Measurements from ENCODE around the gene AXIN2.
"Not testable (repeated sequence)": the region's sequence is repeated elsewhere in the genome, so short reads cannot be mapped to it uniquely, and the experiment has no call there.

Gene AXIN2

DNA sequence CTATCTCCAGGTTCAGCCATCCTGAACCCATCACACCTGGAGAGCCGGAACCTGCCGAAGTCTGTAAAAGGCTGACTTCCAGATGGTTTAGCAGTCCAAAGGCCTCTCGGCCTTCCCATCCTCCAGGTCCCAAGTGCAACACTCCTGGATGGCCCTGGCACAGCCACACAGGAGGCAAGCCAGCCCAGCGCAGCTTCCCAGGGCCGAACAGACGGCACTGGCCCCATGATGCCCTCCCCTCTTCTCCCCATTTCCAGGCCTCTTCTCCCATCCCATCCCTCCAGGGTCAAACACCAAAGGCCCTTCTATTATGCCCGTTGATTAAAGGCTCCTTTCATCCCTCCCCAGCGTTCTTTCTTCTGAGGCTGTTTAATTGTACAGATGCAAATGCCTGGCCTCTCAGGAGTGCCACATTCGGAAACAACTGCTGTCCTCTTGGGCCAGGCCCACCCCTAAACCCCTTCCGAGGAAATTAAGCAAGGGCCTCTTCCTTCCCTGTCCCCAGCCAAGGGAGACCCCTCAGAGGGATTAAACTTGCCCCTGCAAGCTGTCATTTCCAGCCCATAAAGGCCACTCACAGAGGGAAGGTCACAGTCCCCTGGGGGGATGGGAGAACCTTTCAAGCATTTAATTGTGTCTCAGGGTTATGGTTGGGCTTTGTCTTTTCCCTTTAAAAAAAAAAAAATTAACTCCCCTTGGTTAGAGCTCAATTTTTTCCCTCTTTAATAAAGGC, 30.8 kb downstream of the AXIN2 start:
- no peaks in the 10 kb centered on the region for H3K27me3 Mint-ChIP-seq
- no peaks in the 10 kb centered on the region for H3K36me3 Mint-ChIP-seq (ENCODE audit: low read depth)
- H3K9me3 Mint-ChIP-seq, result no peaks in the 10 kb centered on the region
- H3K27ac Mint-ChIP-seq, result no peak overlapping the region
- no peaks in the 10 kb centered on the region for H3K4me1 Mint-ChIP-seq (ENCODE audit: low read depth)
- intact Hi-C loops (cut with micrococcal nuclease), result no loop called here
- no peak overlapping the region for H3K4me3 Mint-ChIP-seq

- Mint-ChIP-seq H3K9me3 (no peaks in the 10 kb centered on the region), H3K27ac (no peak overlapping the region), H3K4me3 (no peak overlapping the region), H3K36me3 (ENCODE audit: low read depth) (no peaks in the 10 kb centered on the region), H3K27me3 (no peaks in the 10 kb centered on the region), H3K4me1 (ENCODE audit: low read depth) (no peaks in the 10 kb centered on the region)
- intact Hi-C loops (cut with micrococcal nuclease), result no loop called here
Measured at GRCh38 chr17:65529761-65530522, 31.5 kb downstream of the AXIN2 start.

GRCh38 chr17:65529040-65529633, 32.3 kb downstream of the AXIN2 start:
- intact Hi-C loops (cut with micrococcal nuclease), result no loop called here
- no peaks in the 10 kb centered on the region for H3K9me3 Mint-ChIP-seq
- H3K4me3 Mint-ChIP-seq, result no peak overlapping the region
- no peak overlapping the region for H3K27ac Mint-ChIP-seq
- H3K27me3 Mint-ChIP-seq, result no peaks in the 10 kb centered on the region
- no peaks in the 10 kb centered on the region for H3K4me1 Mint-ChIP-seq (ENCODE audit: low read depth)
- no peaks in the 10 kb centered on the region for H3K36me3 Mint-ChIP-seq (ENCODE audit: low read depth)

DNA sequence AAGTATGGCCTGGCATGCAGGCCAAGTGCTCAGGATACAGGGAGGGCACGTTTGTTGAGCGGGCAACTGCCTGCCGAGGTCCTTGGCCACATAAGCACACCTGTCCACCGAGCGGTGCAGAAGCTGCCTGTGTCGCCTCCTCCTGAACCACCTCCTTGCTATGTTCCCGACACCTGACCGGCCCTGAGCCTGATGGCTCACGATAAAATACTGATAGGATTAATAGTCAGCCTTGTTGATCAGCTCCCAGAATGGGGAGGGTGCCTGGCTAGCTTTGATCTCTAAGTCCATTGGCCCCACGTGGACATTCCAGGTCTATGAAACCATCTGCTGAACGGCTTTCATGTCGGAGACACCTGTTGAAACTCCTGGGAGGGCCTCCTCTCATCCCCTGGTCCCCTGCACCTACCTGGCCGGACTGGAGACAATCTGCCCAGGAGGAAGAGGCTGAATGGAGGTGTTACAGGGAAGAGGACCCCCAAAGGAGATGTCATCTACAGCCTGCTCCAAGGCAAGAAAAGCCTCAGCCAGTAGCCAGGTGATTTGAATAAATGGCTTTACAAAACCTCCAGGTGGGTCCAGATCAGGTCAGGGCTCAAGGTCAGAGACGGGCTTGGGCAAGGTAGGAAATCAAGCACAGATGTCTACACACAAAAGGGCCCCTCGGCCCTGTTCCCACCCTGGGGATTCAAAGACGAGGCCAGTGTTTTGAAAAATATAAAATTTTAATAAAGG, 33.4 kb downstream of the AXIN2 start:
- intact Hi-C loops (cut with micrococcal nuclease), result no loop called here
- no peak overlapping the region for H3K27ac Mint-ChIP-seq
- H3K36me3 Mint-ChIP-seq (ENCODE audit: low read depth), result no peaks in the 10 kb centered on the region
- H3K4me1 Mint-ChIP-seq (ENCODE audit: low read depth), result no peaks in the 10 kb centered on the region
- H3K27me3 Mint-ChIP-seq, result no peaks in the 10 kb centered on the region
- no peaks in the 10 kb centered on the region for H3K9me3 Mint-ChIP-seq
- no peak overlapping the region for H3K4me3 Mint-ChIP-seq

- Mint-ChIP-seq H3K27ac (no peak overlapping the region), H3K4me3 (no peak overlapping the region), H3K4me1 (ENCODE audit: low read depth) (no peaks in the 10 kb centered on the region), H3K36me3 (ENCODE audit: low read depth) (no peaks in the 10 kb centered on the region), H3K9me3 (no peaks in the 10 kb centered on the region), H3K27me3 (no peaks in the 10 kb centered on the region)
- intact Hi-C loops (cut with micrococcal nuclease), result no loop called here
Measured at GRCh38 chr17:65527381-65527780, 34.1 kb downstream of the AXIN2 start.

DNA sequence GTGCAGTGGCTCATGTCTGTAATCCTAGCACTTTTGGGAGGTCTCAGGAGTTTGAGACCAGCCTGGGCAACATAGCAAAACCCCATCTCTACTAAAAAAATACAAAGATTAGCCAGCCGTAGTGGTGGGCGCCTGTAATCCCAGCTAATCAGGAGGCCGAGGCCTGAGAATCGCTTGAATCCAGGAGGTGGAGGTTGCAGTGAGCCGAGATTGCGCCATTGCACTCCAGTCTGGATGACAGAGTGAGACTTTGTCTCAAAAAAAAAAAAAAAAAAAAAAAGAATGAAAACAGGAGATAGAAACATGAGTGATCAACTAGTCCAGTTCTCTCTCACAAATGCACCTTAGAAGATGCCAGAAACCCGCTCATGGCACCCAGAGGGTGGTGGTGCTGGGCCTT, 34.6 kb downstream of the AXIN2 start:
- intact Hi-C loops (cut with micrococcal nuclease); H3K27ac Mint-ChIP-seq; H3K9me3 Mint-ChIP-seq; H3K4me3 Mint-ChIP-seq; H3K36me3 Mint-ChIP-seq (ENCODE audit: low read depth); H3K27me3 Mint-ChIP-seq; H3K4me1 Mint-ChIP-seq (ENCODE audit: low read depth): not testable (repeated sequence)

DNA sequence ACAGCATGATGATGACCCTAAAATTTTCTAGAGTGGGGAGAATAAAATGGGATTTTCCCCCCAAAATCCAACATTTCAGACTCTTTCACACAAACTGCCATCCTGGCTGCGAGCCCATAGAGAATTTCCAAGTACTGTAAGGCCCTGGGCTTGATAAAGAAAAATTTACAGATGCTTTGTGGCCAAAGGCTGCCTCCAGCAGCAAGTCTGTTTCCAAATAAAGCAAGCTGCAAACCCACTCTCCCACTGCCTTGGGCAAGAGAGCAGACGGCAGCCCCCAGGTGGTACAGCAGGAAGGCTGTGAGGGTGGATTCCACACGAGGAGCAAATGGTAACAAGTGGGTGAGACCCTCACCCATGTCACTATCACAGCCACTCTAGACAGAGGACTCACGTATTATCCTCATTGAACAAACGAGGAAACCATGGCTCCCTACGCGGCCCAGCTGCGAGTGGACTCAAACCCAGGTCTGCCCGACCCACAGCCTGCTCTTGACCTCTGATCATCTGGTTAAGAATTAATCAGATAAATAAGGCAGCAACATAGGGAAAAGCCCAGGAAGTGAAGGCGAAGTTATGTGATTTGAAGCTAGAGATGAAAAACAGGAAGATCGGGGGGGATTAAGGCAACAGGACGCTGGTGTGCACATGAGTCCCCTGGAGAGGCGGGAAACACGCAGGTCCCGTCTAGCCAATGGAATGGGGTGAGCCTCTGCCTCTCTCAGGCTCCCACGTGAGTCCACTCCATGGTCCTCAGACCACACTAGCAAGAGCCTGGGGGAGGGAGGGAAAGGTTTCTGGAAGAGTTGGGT, 37.4 kb downstream of the AXIN2 start:
- Mint-ChIP-seq H3K9me3 (no peaks in the 10 kb centered on the region), H3K27me3 (peaks cover 1% of the 10 kb centered on the region), H3K4me3 (no peak overlapping the region), H3K27ac (no peak overlapping the region), H3K4me1 (ENCODE audit: low read depth) (no peaks in the 10 kb centered on the region), H3K36me3 (ENCODE audit: low read depth) (no peaks in the 10 kb centered on the region)
- intact Hi-C loops (cut with micrococcal nuclease), result no loop called here

DNA sequence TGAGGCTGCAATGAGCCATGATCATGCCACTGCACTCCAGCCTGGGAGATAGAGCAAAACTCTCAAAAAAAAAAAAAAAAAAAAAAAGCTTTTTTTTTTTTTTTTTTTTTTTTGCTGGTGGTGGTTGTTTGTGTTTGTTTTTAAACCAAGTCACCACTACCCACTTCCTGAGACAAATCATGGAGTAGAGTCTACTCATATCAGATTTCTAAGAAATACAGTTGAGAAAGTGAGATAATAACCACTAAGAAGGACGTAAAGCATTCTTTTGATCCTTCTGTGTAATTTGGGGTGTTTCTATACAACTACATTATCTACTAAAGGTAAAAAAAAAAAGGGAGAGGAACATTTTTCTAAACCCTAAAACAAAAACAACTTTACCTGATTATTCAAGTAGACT, 38.0 kb downstream of the AXIN2 start:
- Mint-ChIP-seq H3K9me3 (no peaks in the 10 kb centered on the region), H3K4me3 (no peak overlapping the region), H3K27ac (no peak overlapping the region), H3K36me3 (ENCODE audit: low read depth) (no peaks in the 10 kb centered on the region), H3K27me3 (peaks cover 1% of the 10 kb centered on the region), H3K4me1 (ENCODE audit: low read depth) (no peaks in the 10 kb centered on the region)
- intact Hi-C loops (cut with micrococcal nuclease), result no loop called here

- Mint-ChIP-seq H3K36me3 (ENCODE audit: low read depth) (no peaks in the 10 kb centered on the region), H3K9me3 (no peaks in the 10 kb centered on the region), H3K4me3 (no peak overlapping the region), H3K4me1 (ENCODE audit: low read depth) (no peaks in the 10 kb centered on the region), H3K27me3 (peaks cover 1% of the 10 kb centered on the region), H3K27ac (no peak overlapping the region)
- intact Hi-C loops (cut with micrococcal nuclease), result no loop called here
Measured at GRCh38 chr17:65522751-65523404, 38.6 kb downstream of the AXIN2 start.

DNA sequence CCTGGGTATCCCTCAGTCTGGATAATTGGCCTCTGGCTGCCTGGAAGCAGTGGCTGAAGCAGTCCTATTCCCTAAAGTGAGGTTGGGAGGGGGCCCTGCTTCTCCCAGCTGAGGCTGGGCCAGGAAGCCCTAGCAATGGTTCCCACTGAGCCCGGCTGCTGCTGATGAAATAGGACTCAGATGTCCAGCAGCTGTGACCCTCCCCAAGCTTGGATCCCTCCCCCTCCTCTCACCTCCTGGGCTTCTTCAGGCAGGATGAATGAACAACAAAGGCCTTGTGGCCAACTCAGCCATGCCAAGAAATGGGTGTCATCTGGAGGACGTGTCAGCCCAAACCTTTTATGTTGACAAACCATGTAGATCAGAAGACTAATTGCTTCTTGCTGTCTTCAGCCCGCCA, 42.0 kb downstream of the AXIN2 start:
- Mint-ChIP-seq H3K36me3 (ENCODE audit: low read depth) (no peaks in the 10 kb centered on the region), H3K27ac (no peak overlapping the region), H3K9me3 (no peaks in the 10 kb centered on the region), H3K4me3 (no peak overlapping the region), H3K27me3 (peaks cover 6% of the 10 kb centered on the region), H3K4me1 (ENCODE audit: low read depth) (no peaks in the 10 kb centered on the region)
- intact Hi-C loops (cut with micrococcal nuclease), result no loop called here

GRCh38 chr17:65518256-65518655, 43.2 kb downstream of the AXIN2 start:
- peaks cover 6% of the 10 kb centered on the region for H3K27me3 Mint-ChIP-seq
- no peaks in the 10 kb centered on the region for H3K9me3 Mint-ChIP-seq
- no peak overlapping the region for H3K27ac Mint-ChIP-seq
- no peaks in the 10 kb centered on the region for H3K36me3 Mint-ChIP-seq (ENCODE audit: low read depth)
- no peaks in the 10 kb centered on the region for H3K4me1 Mint-ChIP-seq (ENCODE audit: low read depth)
- intact Hi-C loops (cut with micrococcal nuclease), result no loop called here
- H3K4me3 Mint-ChIP-seq, result no peak overlapping the region

DNA sequence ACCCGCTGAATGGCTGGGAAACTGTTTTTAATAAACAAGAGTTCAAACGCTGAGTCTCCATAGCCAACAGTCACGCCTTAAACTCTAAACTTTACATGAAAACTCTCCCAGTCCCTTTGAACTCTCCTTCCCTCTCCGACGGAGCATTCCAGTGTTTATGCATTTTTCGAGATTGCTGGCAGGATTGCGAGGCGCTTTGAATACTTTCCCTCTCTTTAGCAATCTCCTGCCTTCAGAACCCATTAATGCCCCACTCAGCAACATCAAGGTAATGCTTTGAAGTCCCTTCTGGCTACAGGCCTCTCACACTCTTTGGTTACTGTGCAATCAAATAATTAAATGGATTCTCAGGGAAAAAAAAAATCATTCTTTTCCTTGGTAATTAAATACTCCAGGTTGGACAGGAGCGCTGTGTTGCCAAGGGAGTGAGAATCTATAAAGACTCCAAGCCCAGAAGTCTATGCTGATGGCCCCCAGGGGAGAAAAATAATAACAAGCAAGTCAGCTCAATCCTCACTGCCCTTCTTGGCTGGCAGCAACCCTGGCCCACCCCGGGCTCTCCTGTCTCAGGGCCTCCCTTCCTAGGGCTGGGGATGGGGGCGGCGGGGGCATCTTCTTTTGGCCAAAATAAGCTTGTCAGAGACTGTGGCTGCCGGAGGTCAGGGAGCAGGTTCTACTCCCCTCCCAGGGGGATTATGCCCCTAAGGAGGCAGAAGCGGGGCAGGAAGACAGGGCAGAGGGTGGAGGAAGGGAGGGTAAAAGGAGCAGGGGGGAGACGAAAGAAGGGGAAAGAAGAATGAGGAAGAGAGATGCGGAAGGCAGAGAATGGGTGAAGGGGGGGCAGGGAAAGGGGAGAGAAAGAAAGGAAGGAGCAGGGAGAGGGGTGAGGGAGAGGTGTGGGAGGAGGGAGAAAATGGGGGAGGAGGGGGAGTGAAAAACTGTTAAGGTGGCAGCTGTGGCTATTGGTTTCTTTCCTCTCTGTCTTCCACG, 45.2 kb downstream of the AXIN2 start:
- intact Hi-C loops (cut with micrococcal nuclease), result no loop called here
- peaks cover 6% of the 10 kb centered on the region for H3K27me3 Mint-ChIP-seq
- no peak overlapping the region for H3K4me3 Mint-ChIP-seq
- no peak overlapping the region for H3K27ac Mint-ChIP-seq
- H3K9me3 Mint-ChIP-seq, result no peaks in the 10 kb centered on the region
- H3K4me1 Mint-ChIP-seq (ENCODE audit: low read depth), result no peaks in the 10 kb centered on the region
- no peaks in the 10 kb centered on the region for H3K36me3 Mint-ChIP-seq (ENCODE audit: low read depth)

Data from dendritic cell treated with granulocyte-macrophage colony-stimulating factor and Interleukin-4, amounts not matched to agents 40 ng/mL and 50 ng/mL, for 4 days (primary cell).